Neural cell (in vitro differentiated cells): ENCODE results near the gene GLYATL3.

Experiments used
- EP300 ChIP-seq: fragments of 450-650 bp; conservative IDR thresholded peaks from 2 replicates; pipeline ENCODE4 v1.6.1; 2014; ENCODE audit warnings: antibody characterized with exemption, mild to moderate bottlenecking, moderate library complexity; ENCODE audit not compliant: poor library complexity, severe bottlenecking
- EZH2 ChIP-seq: fragments of 200-600, 300-800 bp; shearing (Covaris generic), sonication (generic); IDR thresholded peaks from 2 replicates; pipeline ENCODE4 v1.6.1; 2014; ENCODE audit warnings: antibody characterized with exemption, low read length, borderline replicate concordance, mild to moderate bottlenecking; ENCODE audit not compliant: insufficient read depth, poor library complexity, severe bottlenecking
- MXI1 ChIP-seq: fragments of 450-650 bp; conservative IDR thresholded peaks from 2 replicates; pipeline ENCODE4 v1.6.1; 2014; ENCODE audit warnings: antibody characterized with exemption, mild to moderate bottlenecking; ENCODE audit not compliant: poor library complexity, severe bottlenecking
- POLR2AphosphoS5 ChIP-seq: IDR thresholded peaks from 2 replicates; pipeline ENCODE4 v1.6.1; 2012
- SMC3 ChIP-seq: fragments of 450-650 bp; conservative IDR thresholded peaks from 2 replicates; pipeline ENCODE4 v1.6.1; 2014; ENCODE audit warnings: antibody characterized with exemption, mild to moderate bottlenecking, moderate library complexity; ENCODE audit not compliant: poor library complexity
- TF ChIP-seq, protein P1 (sequence below): fragments of 450-650 bp; IDR thresholded peaks from 2 replicates; pipeline ENCODE4 v1.5.1; 2014; ENCODE audit warnings: antibody characterized with exemption, mild to moderate bottlenecking, moderate library complexity; ENCODE audit not compliant: poor library complexity, severe bottlenecking
- TF ChIP-seq, protein P2 (sequence below): IDR thresholded peaks from 2 replicates; pipeline ENCODE4 v1.6.1; 2012; ENCODE audit warnings: borderline replicate concordance

DNA sequence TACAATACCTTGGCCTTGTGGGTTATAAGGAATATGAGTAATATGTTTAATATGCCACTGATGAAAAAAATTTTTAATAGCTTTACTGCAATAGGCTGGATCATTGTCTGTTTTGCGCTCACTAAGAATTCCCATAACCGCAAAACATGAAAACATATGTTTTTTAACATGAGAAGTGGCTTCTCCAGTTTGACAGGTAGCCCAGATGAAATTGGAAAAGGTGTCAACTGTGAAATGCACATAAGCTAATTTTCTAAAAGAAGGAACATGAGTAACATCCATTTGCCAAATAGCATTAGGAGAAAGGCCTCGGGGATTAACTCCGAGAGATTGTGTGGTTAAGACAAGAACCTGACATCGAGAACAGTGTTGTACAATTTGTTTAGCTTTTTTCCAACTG, 4.9 kb downstream of the GLYATL3 start:
- TF ChIP-seq, protein P1, sequence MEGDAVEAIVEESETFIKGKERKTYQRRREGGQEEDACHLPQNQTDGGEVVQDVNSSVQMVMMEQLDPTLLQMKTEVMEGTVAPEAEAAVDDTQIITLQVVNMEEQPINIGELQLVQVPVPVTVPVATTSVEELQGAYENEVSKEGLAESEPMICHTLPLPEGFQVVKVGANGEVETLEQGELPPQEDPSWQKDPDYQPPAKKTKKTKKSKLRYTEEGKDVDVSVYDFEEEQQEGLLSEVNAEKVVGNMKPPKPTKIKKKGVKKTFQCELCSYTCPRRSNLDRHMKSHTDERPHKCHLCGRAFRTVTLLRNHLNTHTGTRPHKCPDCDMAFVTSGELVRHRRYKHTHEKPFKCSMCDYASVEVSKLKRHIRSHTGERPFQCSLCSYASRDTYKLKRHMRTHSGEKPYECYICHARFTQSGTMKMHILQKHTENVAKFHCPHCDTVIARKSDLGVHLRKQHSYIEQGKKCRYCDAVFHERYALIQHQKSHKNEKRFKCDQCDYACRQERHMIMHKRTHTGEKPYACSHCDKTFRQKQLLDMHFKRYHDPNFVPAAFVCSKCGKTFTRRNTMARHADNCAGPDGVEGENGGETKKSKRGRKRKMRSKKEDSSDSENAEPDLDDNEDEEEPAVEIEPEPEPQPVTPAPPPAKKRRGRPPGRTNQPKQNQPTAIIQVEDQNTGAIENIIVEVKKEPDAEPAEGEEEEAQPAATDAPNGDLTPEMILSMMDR, result no peak
- no peak for TF ChIP-seq POLR2AphosphoS5
- no peak for TF ChIP-seq EP300
- TF ChIP-seq SMC3, result no peak
- TF ChIP-seq EZH2, result no peak
- TF ChIP-seq MXI1, result no peak
- TF ChIP-seq, protein P2, sequence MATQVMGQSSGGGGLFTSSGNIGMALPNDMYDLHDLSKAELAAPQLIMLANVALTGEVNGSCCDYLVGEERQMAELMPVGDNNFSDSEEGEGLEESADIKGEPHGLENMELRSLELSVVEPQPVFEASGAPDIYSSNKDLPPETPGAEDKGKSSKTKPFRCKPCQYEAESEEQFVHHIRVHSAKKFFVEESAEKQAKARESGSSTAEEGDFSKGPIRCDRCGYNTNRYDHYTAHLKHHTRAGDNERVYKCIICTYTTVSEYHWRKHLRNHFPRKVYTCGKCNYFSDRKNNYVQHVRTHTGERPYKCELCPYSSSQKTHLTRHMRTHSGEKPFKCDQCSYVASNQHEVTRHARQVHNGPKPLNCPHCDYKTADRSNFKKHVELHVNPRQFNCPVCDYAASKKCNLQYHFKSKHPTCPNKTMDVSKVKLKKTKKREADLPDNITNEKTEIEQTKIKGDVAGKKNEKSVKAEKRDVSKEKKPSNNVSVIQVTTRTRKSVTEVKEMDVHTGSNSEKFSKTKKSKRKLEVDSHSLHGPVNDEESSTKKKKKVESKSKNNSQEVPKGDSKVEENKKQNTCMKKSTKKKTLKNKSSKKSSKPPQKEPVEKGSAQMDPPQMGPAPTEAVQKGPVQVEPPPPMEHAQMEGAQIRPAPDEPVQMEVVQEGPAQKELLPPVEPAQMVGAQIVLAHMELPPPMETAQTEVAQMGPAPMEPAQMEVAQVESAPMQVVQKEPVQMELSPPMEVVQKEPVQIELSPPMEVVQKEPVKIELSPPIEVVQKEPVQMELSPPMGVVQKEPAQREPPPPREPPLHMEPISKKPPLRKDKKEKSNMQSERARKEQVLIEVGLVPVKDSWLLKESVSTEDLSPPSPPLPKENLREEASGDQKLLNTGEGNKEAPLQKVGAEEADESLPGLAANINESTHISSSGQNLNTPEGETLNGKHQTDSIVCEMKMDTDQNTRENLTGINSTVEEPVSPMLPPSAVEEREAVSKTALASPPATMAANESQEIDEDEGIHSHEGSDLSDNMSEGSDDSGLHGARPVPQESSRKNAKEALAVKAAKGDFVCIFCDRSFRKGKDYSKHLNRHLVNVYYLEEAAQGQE, result no peak
